Mononuclear cell (primary cell): ENCODE measurements around the gene SLC4A7. TPM values are rescaled to one million over a fixed set of nuclear protein-coding genes. Genes with fewer than 3 reads are reported as not detected.
"Not testable (repeated sequence)": the region's sequence is repeated elsewhere in the genome, so short reads cannot be mapped to it uniquely, and the experiment has no call there.

Experiments used
- H3K27me3 ChIP-seq: 2 replicates; pipeline ENCODE4 v1.6.0; 2011; ENCODE audit warnings: low read length, control low read depth; ENCODE audit not compliant: insufficient read depth
- H3K4me1 ChIP-seq: 2 replicates; pipeline ENCODE4 v1.5.1; 2011; ENCODE audit warnings: mild to moderate bottlenecking, low read length, control low read depth; ENCODE audit not compliant: insufficient read depth
- H3K4me3 ChIP-seq: 2 replicates; pipeline ENCODE4 v1.5.1; 2011; ENCODE audit warnings: mild to moderate bottlenecking, low read length, moderate library complexity
- H3K9me3 ChIP-seq: 2 replicates; pipeline ENCODE4 v1.5.1; 2011; ENCODE audit warnings: low read depth, mild to moderate bottlenecking, control low read depth, low read length
- total RNA-seq: library from RNA; depleted of rRNA; stranded (reverse); fragments of >200 nt; gene quantifications from one replicate; pipeline ENCODE4 v1.2.3, GENCODE V29; 2012

The SLC4A7 gene
- total RNA-seq, 1 donor = 69.8 TPM

GRCh38 chr3:27464646-27465045, 19.5 kb downstream of the SLC4A7 start:
- Histone ChIP-seq H3K4me1 (no peaks in the 10 kb centered on the region), H3K4me3 (no peak overlapping the region), H3K27me3 (no peaks in the 10 kb centered on the region), H3K9me3 (no peaks in the 10 kb centered on the region)

GRCh38 chr3:27462228-27462627, 22.0 kb downstream of the SLC4A7 start:
- Histone ChIP-seq H3K27me3 (no peaks in the 10 kb centered on the region), H3K4me3 (no peak overlapping the region), H3K4me1 (no peaks in the 10 kb centered on the region), H3K9me3 (no peaks in the 10 kb centered on the region)

GRCh38 chr3:27458929-27459328, 25.3 kb downstream of the SLC4A7 start:
- no peak overlapping the region for H3K4me3 ChIP-seq
- no peaks in the 10 kb centered on the region for H3K27me3 ChIP-seq
- no peaks in the 10 kb centered on the region for H3K9me3 ChIP-seq
- H3K4me1 ChIP-seq = peaks cover 4% of the 10 kb centered on the region

GRCh38 chr3:27456554-27456953, 27.6 kb downstream of the SLC4A7 start:
- peaks cover 4% of the 10 kb centered on the region for H3K4me1 ChIP-seq
- no peak overlapping the region for H3K4me3 ChIP-seq
- no peaks in the 10 kb centered on the region for H3K9me3 ChIP-seq
- no peaks in the 10 kb centered on the region for H3K27me3 ChIP-seq

GRCh38 chr3:27454914-27455313, 29.3 kb downstream of the SLC4A7 start:
- Histone ChIP-seq H3K4me3 (no peak overlapping the region), H3K9me3 (no peaks in the 10 kb centered on the region), H3K27me3 (no peaks in the 10 kb centered on the region), H3K4me1 (peaks cover 4% of the 10 kb centered on the region)

- H3K27me3 ChIP-seq = no peaks in the 10 kb centered on the region
- H3K4me1 ChIP-seq = peaks cover 4% of the 10 kb centered on the region
- no peaks in the 10 kb centered on the region for H3K9me3 ChIP-seq
- H3K4me3 ChIP-seq = no peak overlapping the region
Measured at GRCh38 chr3:27454461-27454860, 29.7 kb downstream of the SLC4A7 start.

GRCh38 chr3:27452368-27453090, 31.7 kb downstream of the SLC4A7 start:
- no peak overlapping the region for H3K4me3 ChIP-seq

GRCh38 chr3:27451842-27452241, 32.3 kb downstream of the SLC4A7 start:
- Histone ChIP-seq H3K9me3 (no peaks in the 10 kb centered on the region), H3K4me3 (no peak overlapping the region), H3K27me3 (no peaks in the 10 kb centered on the region), H3K4me1 (peaks cover 4% of the 10 kb centered on the region)

More at GRCh38 chr3:27452368-27453090, 31.7 kb downstream of the SLC4A7 start:
- H3K9me3 ChIP-seq = no peaks in the 10 kb centered on the region
- peaks cover 4% of the 10 kb centered on the region for H3K4me1 ChIP-seq
- H3K27me3 ChIP-seq = no peaks in the 10 kb centered on the region

GRCh38 chr3:27451251-27451650, 32.9 kb downstream of the SLC4A7 start:
- H3K27me3 ChIP-seq = no peaks in the 10 kb centered on the region
- H3K4me3 ChIP-seq = no peak overlapping the region
- H3K9me3 ChIP-seq = no peaks in the 10 kb centered on the region
- H3K4me1 ChIP-seq = peaks cover 4% of the 10 kb centered on the region

GRCh38 chr3:27449530-27450150, 34.5 kb downstream of the SLC4A7 start:
- no peaks in the 10 kb centered on the region for H3K27me3 ChIP-seq
- no peaks in the 10 kb centered on the region for H3K4me1 ChIP-seq
- no peak overlapping the region for H3K4me3 ChIP-seq
- no peaks in the 10 kb centered on the region for H3K9me3 ChIP-seq

- H3K9me3 ChIP-seq = peaks cover 15% of the 10 kb centered on the region
- not testable (repeated sequence) for H3K4me1 ChIP-seq, H3K4me3 ChIP-seq, H3K27me3 ChIP-seq
Measured at GRCh38 chr3:27442995-27443394, 41.2 kb downstream of the SLC4A7 start.

- peaks cover 15% of the 10 kb centered on the region for H3K9me3 ChIP-seq
- not testable (repeated sequence) for H3K27me3 ChIP-seq, H3K4me1 ChIP-seq, H3K4me3 ChIP-seq
Measured at GRCh38 chr3:27438352-27438751, 45.8 kb downstream of the SLC4A7 start.

- no peak overlapping the region for H3K4me3 ChIP-seq
- no peaks in the 10 kb centered on the region for H3K9me3 ChIP-seq
- H3K27me3 ChIP-seq = no peaks in the 10 kb centered on the region
- no peaks in the 10 kb centered on the region for H3K4me1 ChIP-seq
Measured at GRCh38 chr3:27431116-27431515, 53.1 kb downstream of the SLC4A7 start.

- Histone ChIP-seq H3K27me3 (no peaks in the 10 kb centered on the region), H3K4me3 (no peak overlapping the region), H3K4me1 (no peaks in the 10 kb centered on the region), H3K9me3 (no peaks in the 10 kb centered on the region)
Measured at GRCh38 chr3:27429909-27430308, 54.3 kb downstream of the SLC4A7 start.

- Histone ChIP-seq H3K4me3 (no peak overlapping the region), H3K27me3 (no peaks in the 10 kb centered on the region), H3K4me1 (no peaks in the 10 kb centered on the region), H3K9me3 (no peaks in the 10 kb centered on the region)
Measured at GRCh38 chr3:27428446-27428845, 55.7 kb downstream of the SLC4A7 start.

GRCh38 chr3:27426926-27427325, 57.3 kb downstream of the SLC4A7 start:
- H3K27me3 ChIP-seq = no peaks in the 10 kb centered on the region
- H3K4me1 ChIP-seq = no peaks in the 10 kb centered on the region

More at GRCh38 chr3:27426926-27427325, 57.3 kb downstream of the SLC4A7 start:
- Histone ChIP-seq H3K9me3 (no peaks in the 10 kb centered on the region), H3K4me3 (no peak overlapping the region)
